H9 (cell line): ENCODE results near the gene BCL6B. TPM values are rescaled to one million over a fixed set of nuclear protein-coding genes. Genes with fewer than 3 reads are reported as not detected.

ENCODE experiments used
- DNase-seq: peaks from one replicate; pipeline ENCODE4 v3.0.0-alpha.2; 2017
- H2AFZ ChIP-seq: one replicate; pipeline ENCODE4 v1.6.1; 2013; ENCODE audit warnings: mild to moderate bottlenecking, low read length, control low read depth, moderate library complexity
- H2AK5ac ChIP-seq: 2 replicates; pipeline ENCODE4 v1.6.1; 2013; ENCODE audit warnings: low read length, control low read depth, mixed read lengths; ENCODE audit not compliant: insufficient read length
- H2BK120ac ChIP-seq: one replicate; pipeline ENCODE4 v1.6.1; 2013; ENCODE audit warnings: low read depth, mild to moderate bottlenecking, low read length, control low read depth, inconsistent platforms; ENCODE audit not compliant: poor library complexity, severe bottlenecking
- H2BK12ac ChIP-seq: 2 replicates; pipeline ENCODE4 v1.6.1; 2013; ENCODE audit warnings: low read length, control low read depth, mixed read lengths, low read depth; ENCODE audit not compliant: insufficient read length
- H2BK15ac ChIP-seq: 2 replicates; pipeline ENCODE4 v1.6.1; 2013; ENCODE audit warnings: low read depth, low read length, control low read depth
- H2BK20ac ChIP-seq: one replicate; pipeline ENCODE4 v1.6.1; 2013; ENCODE audit warnings: low read depth, mild to moderate bottlenecking, low read length, control low read depth, inconsistent platforms; ENCODE audit not compliant: poor library complexity, severe bottlenecking
- H2BK5ac ChIP-seq: 2 replicates; pipeline ENCODE4 v1.6.1; 2013; ENCODE audit warnings: low read length, control low read depth, mixed read lengths; ENCODE audit not compliant: insufficient read length
- H3K14ac ChIP-seq: 2 replicates; pipeline ENCODE4 v1.6.1; 2013; ENCODE audit warnings: low read length, control low read depth; ENCODE audit not compliant: insufficient read depth
- H3K18ac ChIP-seq: 2 replicates; pipeline ENCODE4 v1.6.1; 2013; ENCODE audit warnings: low read depth, mild to moderate bottlenecking, mixed read lengths, low read length, control low read depth; ENCODE audit not compliant: insufficient read length
- H3K23ac ChIP-seq: 2 replicates; pipeline ENCODE4 v1.6.1; 2013; ENCODE audit warnings: low read length, control low read depth, mixed read lengths, low read depth; ENCODE audit not compliant: insufficient read length
- H3K23me2 ChIP-seq: 2 replicates; pipeline ENCODE4 v1.6.1; 2013; ENCODE audit warnings: low read depth, mild to moderate bottlenecking, mixed read lengths, low read length, control low read depth; ENCODE audit not compliant: insufficient read length, poor library complexity, severe bottlenecking
- H3K27ac ChIP-seq: 2 replicates; pipeline ENCODE4 v1.5.1; 2013; ENCODE audit warnings: low read length, control low read depth, mixed read lengths, low read depth; ENCODE audit not compliant: insufficient read length
- H3K27me3 ChIP-seq: 2 replicates; pipeline ENCODE4 v1.6.1; 2013; ENCODE audit warnings: low read length, control low read depth, inconsistent platforms; ENCODE audit not compliant: insufficient read depth
- H3K4ac ChIP-seq: 2 replicates; pipeline ENCODE4 v1.6.1; 2013; ENCODE audit warnings: low read depth, mild to moderate bottlenecking, control low read depth, inconsistent platforms, low read length, moderate library complexity
- H3K4me1 ChIP-seq: 2 replicates; pipeline ENCODE4 v1.6.1; 2013; ENCODE audit warnings: low read length, control low read depth, inconsistent platforms; ENCODE audit not compliant: insufficient read depth
- H3K4me2 ChIP-seq: 2 replicates; pipeline ENCODE4 v1.6.1; 2013; ENCODE audit warnings: low read length, control low read depth, mixed read lengths; ENCODE audit not compliant: insufficient read length, insufficient read depth
- H3K56ac ChIP-seq: 2 replicates; pipeline ENCODE4 v1.6.1; 2013; ENCODE audit warnings: low read depth, mild to moderate bottlenecking, mixed read lengths, low read length, control low read depth; ENCODE audit not compliant: insufficient read length
- H3K79me1 ChIP-seq: 2 replicates; pipeline ENCODE4 v1.6.1; 2013; ENCODE audit warnings: low read depth, mild to moderate bottlenecking, moderate library complexity, low read length, control low read depth, inconsistent platforms; ENCODE audit not compliant: insufficient read depth, poor library complexity, severe bottlenecking
- H3K79me2 ChIP-seq: 2 replicates; pipeline ENCODE4 v1.6.1; 2013; ENCODE audit warnings: low read length, control low read depth, inconsistent platforms; ENCODE audit not compliant: insufficient read depth
- H3K9ac ChIP-seq: 2 replicates; pipeline ENCODE4 v1.6.1; 2013; ENCODE audit warnings: low read length, control low read depth, mixed read lengths; ENCODE audit not compliant: insufficient read length; ENCODE audit errors: extremely low read depth
- H3K9me3 ChIP-seq: one replicate; pipeline ENCODE4 v1.6.1; 2013; ENCODE audit warnings: low read depth, low read length, inconsistent platforms; ENCODE audit not compliant: control insufficient read depth
- H3T11ph ChIP-seq: one replicate; pipeline ENCODE4 v1.6.1; 2013; ENCODE audit warnings: mild to moderate bottlenecking, low read length, control low read depth, inconsistent platforms
- H4K20me1 ChIP-seq: one replicate; pipeline ENCODE4 v1.6.1; 2013; ENCODE audit not compliant: control insufficient read depth, insufficient read length, insufficient read depth
- H4K5ac ChIP-seq: 2 replicates; pipeline ENCODE4 v1.6.1; 2013; ENCODE audit warnings: low read depth, mild to moderate bottlenecking, mixed read lengths, low read length, control low read depth; ENCODE audit not compliant: insufficient read length
- H4K8ac ChIP-seq: replicated peaks from 2 replicates; pipeline ENCODE4 v1.6.1; 2013; ENCODE audit warnings: low read length, control low read depth, mixed read lengths, low read depth; ENCODE audit not compliant: insufficient read length
- H4K91ac ChIP-seq: 2 replicates; pipeline ENCODE4 v1.6.1; 2013; ENCODE audit warnings: low read depth, mild to moderate bottlenecking, moderate library complexity, mixed read lengths, low read length, control low read depth; ENCODE audit not compliant: insufficient read length
- H3K27ac Mint-ChIP-seq, 3 experiments: 2 replicates in 2 of 3; 3 replicates in 1 of 3; pipeline ENCODE4 v1.8.0; 2020 to 2021; ENCODE audit warnings: mixed read lengths in 3 of 3, mild to moderate bottlenecking in 1 of 3, moderate library complexity in 1 of 3
- H3K27me3 Mint-ChIP-seq: 2 replicates; pipeline ENCODE4 v1.8.0; 2021; ENCODE audit warnings: low read depth, mild to moderate bottlenecking, moderate library complexity, mixed read lengths
- H3K36me3 Mint-ChIP-seq, 3 experiments: 2 replicates in 2 of 3; 3 replicates in 1 of 3; pipeline ENCODE4 v1.8.0; 2020 to 2021; ENCODE audit warnings: low read depth in 3 of 3, mixed read lengths in 3 of 3; ENCODE audit not compliant: insufficient read depth in 1 of 3
- H3K4me1 Mint-ChIP-seq, 2 experiments: 2 replicates each; pipeline ENCODE4 v1.8.0; 2020; ENCODE audit warnings: mixed read lengths in 2 of 2
- H3K4me3 Mint-ChIP-seq, 2 experiments: 2 replicates in 1 of 2; 3 replicates in 1 of 2; pipeline ENCODE4 v1.8.0; 2020 to 2021; ENCODE audit warnings: mild to moderate bottlenecking in 2 of 2, mixed read lengths in 2 of 2, moderate library complexity in 1 of 2
- H3K9me3 Mint-ChIP-seq, 2 experiments: 2 replicates in 1 of 2; 3 replicates in 1 of 2; pipeline ENCODE4 v1.8.0; 2020; ENCODE audit warnings: mild to moderate bottlenecking in 2 of 2, mixed read lengths in 2 of 2, moderate library complexity in 1 of 2
- WGBS: extraction: QIAGEN DNeasy Blood & Tissue Kit; methylation state at CpG from one replicate; pipeline ENCODE4 v1.1.7; 2013; ENCODE audit warnings: missing lambda C conversion rate, low lambda C conversion rate, mixed read lengths; ENCODE audit not compliant: insufficient read length; ENCODE audit errors: extremely low coverage; 5-methylcytosine and 5-hydroxymethylcytosine counted together
- total RNA-seq: library from RNA; stranded (reverse); gene quantifications from 2 replicates; pipeline ENCODE4 v1.2.1, GENCODE V29; 2021
- TF ChIP-seq, protein P1 (sequence below): fragments of 200-600 bp; sonication (generic); conservative IDR thresholded peaks from 3 replicates; pipeline ENCODE4 v1.8.0; 2021; ENCODE audit warnings: antibody characterized with exemption, mild to moderate bottlenecking

BCL6B gene
- total RNA-seq, 1 experiment from 2014 or later = 3.3 TPM

DNA sequence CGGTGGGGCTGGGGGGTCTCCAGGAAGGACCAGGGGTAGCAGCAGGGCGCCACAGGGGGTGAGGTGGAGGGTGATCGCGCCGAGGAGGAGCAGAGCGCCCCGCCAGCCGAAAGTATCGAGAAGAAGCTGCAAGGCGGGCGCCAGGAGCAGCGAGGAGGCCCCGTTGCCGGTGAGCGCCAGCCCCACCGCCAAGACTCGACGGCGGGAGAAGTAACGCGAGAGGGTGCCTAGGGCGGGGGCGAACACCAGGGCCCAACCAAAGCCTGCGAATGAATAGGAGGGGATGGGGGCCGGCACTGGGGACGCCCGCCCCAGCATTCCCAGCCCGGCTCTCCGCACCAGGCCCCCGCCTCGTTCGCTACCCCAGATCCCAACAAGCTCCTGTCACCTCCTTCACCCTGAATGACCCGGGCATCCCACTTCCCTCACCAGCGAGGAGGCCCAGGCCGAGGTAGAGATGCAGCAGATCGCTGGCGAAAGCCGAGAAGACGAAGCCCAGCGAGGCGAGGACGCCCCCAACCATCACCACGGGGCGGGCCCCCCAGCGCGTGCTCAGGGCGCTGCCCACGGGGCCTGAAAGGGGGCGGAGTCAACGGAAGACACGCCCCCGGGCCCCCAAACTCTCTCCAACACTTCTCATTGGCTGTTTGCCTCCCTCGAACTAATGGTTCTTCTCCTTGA is 19.8 kb downstream of the BCL6B start:
- Mint-ChIP-seq H3K36me3 (no peaks in the 10 kb centered on the region; a peak in 1 of 7 replicates), H3K27ac (no peak overlapping the region), H3K9me3 (no peaks in the 10 kb centered on the region), H3K4me3 (peak overlapping the region; percentile 56 to 81), H3K4me1 (peaks cover 29 to 44% of the 10 kb centered on the region in 2 experiments), H3K27me3 (peaks cover 88% of the 10 kb centered on the region)
- no peak overlapping the region for H2BK15ac ChIP-seq
- no peak overlapping the region for H3K56ac ChIP-seq
- peak overlapping the region; percentile 77 for H3K4me2 ChIP-seq
- no peaks in the 10 kb centered on the region for H3K4me1 ChIP-seq
- H2AK5ac ChIP-seq = no peak overlapping the region
- no peak overlapping the region for H2BK20ac ChIP-seq
- H4K8ac ChIP-seq = no peak overlapping the region
- no peak overlapping the region for H2AFZ ChIP-seq
- H3K27me3 ChIP-seq = peaks cover 6% of the 10 kb centered on the region
- no peak overlapping the region for H2BK5ac ChIP-seq
- TF ChIP-seq, protein P1, sequence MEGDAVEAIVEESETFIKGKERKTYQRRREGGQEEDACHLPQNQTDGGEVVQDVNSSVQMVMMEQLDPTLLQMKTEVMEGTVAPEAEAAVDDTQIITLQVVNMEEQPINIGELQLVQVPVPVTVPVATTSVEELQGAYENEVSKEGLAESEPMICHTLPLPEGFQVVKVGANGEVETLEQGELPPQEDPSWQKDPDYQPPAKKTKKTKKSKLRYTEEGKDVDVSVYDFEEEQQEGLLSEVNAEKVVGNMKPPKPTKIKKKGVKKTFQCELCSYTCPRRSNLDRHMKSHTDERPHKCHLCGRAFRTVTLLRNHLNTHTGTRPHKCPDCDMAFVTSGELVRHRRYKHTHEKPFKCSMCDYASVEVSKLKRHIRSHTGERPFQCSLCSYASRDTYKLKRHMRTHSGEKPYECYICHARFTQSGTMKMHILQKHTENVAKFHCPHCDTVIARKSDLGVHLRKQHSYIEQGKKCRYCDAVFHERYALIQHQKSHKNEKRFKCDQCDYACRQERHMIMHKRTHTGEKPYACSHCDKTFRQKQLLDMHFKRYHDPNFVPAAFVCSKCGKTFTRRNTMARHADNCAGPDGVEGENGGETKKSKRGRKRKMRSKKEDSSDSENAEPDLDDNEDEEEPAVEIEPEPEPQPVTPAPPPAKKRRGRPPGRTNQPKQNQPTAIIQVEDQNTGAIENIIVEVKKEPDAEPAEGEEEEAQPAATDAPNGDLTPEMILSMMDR = no peak
- no peak overlapping the region for H4K91ac ChIP-seq
- no peak overlapping the region for H3K4ac ChIP-seq
- no peak overlapping the region for H3K9ac ChIP-seq
- no peaks in the 10 kb centered on the region for H3K79me2 ChIP-seq
- H4K20me1 ChIP-seq = no peaks in the 10 kb centered on the region
- H3T11ph ChIP-seq = no peak overlapping the region
- H3K14ac ChIP-seq = no peak overlapping the region; the same call in 1 of the 2 replicates
- DNase-seq = peak; percentile 71
- no peak overlapping the region for H3K27ac ChIP-seq
- H3K23me2 ChIP-seq = peaks cover 33% of the 10 kb centered on the region
- no peak overlapping the region for H3K23ac ChIP-seq
- no peak overlapping the region for H2BK12ac ChIP-seq
- H2BK120ac ChIP-seq = no peak overlapping the region
- no CpG with 5 or more reads among the region's 53 CpGs for WGBS
- H3K79me1 ChIP-seq = no peaks in the 10 kb centered on the region
- H3K9me3 ChIP-seq = no peaks in the 10 kb centered on the region
- H3K18ac ChIP-seq = no peak overlapping the region
- H4K5ac ChIP-seq = no peak overlapping the region
